NCI-H774 (cell line): ENCODE data around the gene MOXD1.
"Not testable (repeated sequence)": the region's sequence is repeated elsewhere in the genome, so short reads cannot be mapped to it uniquely, and the experiment has no call there.

ENCODE experiments used
- DNase-seq: peaks from one replicate; lab custom pipeline; 2025; lab: John Stamatoyannopoulos, UW

The MOXD1 gene

DNA sequence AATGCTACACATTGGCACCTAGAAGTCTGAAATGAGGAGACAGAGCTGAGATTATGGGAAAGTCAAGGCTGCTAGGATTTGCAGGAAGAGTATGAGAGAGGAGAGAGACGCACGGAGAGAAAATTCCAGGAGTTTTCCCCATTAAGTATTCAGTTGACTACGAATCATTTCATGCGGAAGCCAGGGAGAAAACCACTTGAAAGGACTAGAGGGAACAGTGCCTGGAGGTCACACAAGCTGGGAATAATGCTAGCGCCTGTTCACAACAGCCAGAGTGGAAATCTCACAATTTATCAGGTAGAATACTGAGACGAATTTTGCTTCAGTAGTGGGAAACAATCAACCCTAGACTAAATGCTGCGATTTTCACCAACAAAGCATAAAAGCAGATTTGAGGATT is 118.6 kb downstream of the MOXD1 start:
- no peak for DNase-seq

DNA sequence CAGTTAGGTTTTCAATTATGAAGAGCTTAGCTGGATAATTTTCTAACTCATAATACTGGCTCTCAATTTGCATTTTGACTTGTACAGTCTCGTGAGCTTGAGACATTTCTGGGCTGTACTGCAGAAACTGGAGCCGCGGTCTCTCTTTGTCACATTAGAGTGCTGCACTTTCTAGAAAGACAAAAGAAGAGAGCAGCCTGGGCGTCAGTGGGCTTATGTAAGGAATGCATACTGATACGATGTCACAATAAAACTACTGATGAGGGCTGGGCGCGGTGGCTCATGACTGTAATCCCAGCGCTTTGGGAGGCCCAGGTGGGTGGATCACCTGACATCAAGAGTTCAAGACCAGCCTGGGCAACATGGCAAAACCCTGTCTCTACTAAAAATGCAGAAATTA is 120.8 kb downstream of the MOXD1 start:
- no peak for DNase-seq

DNA sequence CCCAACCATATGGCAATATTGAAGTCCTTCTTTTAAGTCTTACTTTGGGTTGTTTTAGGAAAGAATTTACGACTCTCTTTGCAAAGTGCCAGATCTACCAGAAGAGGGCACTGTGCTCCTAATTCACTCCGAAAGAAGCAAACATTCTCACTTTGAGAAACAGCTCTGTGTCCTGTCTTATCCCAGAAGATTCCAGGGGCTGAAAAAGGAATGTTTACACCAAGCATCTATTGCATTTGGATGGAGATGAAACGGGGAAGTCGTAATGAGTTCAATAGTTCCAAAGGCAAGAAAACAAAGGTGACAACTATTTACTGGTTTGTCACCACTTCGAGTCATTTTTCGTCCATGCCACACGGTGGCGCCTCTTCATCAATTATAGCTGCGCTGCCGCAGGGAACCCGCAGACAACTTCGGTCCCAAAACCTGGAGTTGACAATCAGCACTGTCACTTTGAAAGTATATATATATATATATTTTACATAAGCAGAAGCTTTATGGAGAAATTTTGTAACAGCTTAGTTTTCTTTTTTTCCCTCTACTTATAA is 121.6 kb downstream of the MOXD1 start:
- DNase-seq: peak; percentile 80

DNA sequence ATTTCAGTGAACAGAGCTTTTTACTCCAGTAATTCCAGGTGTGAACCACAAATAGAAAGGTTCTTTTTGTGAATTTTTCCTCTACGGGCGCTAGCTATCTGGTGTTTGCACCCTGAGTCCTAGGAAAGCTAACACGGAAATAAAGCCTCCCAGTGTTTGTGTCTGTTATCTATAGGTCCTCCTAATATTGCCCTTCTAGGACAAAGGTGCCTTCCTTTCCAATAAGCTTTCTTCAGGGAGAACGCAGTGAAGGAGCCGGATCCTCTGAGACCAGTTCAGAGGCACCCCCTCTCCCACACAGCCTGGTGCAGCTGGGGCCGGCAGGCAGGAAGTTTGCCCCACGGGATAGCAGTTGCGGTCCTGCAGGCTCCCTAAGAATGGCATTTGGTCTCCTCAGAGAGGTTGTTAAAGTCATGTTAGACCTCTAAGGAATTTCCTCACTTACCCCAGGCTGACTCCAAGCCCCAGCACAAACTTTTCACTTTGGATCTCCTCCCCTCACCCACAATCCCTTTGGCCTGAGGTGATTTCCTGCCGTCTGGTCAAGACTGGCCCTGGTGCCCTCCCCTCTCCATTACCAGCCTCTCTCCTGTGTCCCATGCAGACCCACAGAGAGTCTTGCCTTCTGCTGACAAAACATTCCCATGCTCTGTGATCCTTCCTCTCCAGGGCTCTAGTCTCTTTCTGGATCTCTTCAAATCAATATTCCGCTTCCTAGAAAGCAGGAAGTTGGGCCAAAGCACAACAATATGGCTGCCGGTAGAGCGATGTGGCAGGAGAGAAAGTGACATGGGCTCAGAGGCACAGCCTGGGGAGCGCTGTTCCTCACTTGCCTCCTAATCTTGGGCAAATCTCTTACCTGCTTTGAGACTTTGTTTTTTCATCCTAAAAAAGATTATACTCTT is 126.0 kb downstream of the MOXD1 start:
- DNase-seq: no peak

DNA sequence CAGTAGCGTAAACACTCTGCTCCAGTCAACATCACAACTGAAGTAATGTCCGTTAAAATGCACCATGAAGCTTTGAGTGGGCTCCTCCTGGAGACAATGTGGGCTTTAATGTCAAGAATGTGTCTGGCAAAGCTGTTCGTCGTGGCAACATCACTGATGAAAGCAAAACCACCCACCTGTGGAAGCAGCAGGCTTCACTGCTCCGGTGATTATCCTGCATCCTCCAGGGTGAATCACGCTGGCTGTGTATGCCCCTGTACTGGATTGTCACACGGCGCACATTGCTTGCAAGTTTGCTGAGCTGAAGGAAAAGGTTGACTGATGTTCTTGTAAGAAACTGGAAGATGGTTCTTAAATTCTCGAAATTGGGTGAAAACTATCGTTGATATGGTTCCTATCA is 128.5 kb downstream of the MOXD1 start:
- DNase-seq: no peak

DNA sequence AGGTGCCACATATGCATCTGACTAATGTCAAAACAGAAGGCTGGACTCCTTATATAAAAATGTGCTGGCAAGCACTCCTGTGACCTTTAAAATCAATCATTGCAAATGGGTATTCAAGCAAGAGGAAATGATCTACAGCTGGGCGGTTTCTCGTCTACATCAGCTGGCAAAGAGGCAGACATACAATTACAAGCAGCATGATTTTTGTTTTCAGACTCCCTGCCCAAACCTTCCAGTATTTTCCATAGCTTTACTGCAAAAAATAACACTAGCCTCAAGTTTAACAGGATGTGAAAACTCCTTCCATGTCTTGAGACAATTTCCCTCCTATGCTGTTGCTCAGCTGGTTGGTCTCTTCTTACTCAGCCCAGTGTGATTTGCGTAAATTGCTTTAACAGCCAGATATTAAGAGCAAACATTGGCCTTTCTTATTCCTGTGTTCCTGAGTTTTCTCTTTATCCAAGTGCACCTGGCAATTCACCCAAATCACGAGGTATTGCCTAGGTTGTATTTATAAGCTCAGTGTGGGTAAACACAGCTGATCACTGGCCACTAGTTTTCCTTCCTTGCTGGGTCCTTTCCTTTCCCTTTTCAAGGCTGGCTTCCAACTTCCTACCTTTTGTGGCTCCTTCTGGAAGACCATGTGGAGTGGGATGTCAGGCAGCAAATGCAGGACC is 130.4 kb downstream of the MOXD1 start:
- peak; percentile 63 for DNase-seq

DNA sequence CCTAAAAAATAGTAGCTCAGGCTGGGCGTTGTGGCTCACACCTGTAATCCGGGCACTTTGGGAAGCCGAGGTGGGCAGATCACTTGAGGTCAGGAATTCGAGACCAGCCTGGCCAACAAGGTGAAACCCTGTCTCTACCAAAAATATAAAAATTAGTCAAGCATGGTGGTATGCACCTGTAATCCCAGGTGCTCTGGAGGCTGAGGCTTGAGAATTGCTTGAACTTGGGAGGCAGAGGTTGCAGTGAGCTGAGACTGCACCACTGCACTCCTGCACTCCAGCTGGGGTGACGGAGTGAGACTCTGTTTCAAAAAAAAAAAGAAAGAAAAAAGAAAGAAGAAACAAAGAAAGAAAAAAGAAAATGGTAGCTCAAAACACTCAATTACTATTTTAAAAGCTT is 132.6 kb downstream of the MOXD1 start:
- DNase-seq: not testable (repeated sequence)

DNA sequence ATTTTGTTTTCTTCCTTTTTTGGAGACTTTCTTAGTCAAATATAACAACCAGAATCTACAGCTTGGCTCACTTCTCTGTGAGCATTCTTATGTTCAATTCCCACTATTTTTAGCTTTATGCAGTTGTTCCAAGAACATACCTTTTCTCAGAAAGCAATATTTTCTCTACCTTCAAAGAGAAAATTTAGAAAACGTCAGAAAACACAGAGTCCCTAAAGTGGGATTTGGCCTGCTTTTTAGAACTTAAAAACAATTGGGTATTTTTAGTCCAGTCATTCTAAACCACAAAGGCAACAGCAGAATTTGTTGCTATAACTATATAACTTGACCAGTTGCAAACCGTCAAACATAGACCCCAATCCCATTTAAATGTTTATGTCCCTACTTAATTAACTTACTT is 133.1 kb downstream of the MOXD1 start:
- no peak for DNase-seq

DNA sequence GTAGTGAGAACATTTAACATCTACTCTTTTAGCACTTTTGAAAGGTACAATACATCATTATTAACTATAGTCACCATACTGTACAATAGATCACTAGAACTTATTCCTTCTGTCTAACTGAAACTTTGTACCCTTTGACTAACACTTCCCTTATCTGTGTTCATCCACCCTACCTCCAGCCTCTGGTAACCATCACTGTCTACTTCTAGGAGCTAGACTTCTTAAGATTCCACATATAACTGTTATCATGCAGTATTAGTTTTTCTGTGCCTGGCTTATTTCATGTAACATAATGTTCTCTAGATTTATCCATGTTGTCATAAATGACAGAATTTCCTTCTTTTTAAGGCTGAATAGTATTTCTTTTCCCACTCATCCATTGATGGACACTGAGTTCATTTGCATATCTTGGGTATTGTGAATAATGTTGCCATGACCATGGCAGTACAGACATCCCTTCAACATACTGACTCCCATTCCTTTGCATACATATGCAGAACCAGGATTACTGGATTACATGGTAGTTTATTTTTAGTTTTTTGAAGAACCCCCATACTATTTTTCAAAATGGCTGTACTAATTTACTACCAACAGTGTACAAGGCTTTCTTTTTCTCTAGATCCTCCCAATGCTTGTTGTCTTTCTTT is 135.7 kb downstream of the MOXD1 start:
- no peak for DNase-seq

DNA sequence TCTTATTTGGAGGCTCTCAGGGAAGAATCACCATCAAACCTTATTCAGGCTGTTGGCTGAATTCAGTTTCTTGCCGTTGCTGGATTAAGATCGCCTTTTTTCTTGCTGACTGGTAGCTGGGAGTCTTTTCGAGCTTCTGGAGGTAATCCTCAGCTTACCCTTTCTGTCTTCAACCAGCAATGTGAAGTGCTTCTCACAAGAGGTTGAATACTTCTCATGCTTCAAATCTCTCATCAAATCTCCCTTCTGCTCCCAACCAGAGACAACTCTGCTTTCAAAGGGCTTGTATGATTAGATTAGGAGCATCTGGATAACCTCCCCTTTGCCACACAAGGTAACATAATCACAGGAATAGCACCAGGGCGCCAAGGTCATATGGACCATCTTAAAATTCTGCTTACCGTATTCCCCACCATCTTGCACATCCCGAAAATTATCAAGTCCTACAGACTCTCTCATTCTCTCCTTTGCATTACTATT is 137.2 kb downstream of the MOXD1 start:
- DNase-seq: no peak

DNA sequence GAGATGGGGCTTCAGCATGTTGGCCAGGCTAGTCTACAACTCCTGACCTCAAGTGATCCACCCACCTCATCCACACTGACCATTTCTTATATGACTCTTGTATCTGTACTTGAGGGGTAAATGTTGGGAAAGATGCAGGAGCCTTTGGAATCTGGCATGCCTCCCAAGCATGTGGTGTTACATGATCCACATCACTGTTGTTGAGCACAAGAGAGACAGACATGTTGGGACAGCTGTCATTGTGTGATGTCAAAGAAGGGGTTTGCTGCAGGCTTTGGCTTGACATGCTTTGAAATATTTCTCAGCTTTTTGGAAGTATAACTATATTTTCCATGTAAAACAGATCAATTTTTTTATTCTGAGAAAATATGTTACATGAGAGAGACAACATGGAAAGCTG is 139.9 kb downstream of the MOXD1 start:
- DNase-seq: no peak

DNA sequence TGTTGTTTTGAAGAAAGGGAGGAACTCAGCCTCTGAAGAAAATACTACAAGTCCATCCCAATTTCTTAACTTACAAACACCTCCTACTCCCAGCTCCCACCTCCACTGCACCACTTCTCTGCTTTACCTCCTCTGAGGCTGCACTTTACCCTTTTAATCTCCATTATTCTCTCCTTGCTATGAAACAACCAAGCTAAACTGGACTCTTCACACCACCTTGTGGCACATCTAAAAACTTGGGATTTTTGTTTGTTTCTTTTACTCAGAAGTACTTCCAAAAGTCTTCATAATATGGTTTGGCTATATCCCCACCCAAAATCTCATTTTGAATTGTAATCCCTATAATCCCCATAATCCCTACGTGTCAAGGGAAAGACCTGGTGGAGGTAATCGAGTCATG is 142.2 kb downstream of the MOXD1 start:
- no peak for DNase-seq

DNA sequence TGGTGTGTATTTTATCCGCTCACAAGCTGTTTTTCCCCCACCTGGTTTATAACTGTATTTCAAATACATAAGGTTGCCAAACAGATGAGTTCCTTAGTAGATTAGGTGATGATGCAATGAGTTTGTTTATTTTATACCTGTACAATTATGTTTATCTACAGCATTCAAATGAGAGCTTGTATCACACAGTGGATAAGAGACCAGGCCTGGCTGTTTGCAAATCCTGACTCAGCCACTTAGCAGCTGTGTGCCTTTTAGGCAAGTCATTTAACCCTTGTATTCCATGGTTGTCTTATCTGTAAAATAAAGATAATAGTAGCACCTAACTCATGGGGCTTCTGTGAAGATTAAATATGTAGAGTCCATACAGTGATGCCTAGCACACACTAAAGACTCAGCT is 143.7 kb downstream of the MOXD1 start:
- DNase-seq: peak; percentile 35

DNA sequence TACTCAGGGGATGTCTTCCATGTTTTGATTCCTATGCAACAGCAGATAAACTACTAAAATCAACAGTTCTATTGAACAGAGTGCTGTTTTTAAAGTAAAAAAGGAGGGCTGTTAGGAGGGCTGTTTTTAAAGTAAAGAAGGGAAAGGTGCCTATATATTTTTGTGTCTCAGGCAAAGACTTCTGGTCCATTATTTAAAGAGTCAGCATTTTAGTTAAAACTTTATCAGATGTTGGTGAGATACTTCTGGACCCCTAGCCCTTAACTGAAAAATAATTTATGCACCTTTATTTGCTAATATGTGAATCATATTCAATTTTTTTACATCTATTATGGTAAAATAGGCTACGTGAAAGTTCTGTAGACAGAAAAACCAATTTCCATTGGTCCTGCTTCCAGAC is 144.8 kb downstream of the MOXD1 start:
- DNase-seq: no peak

DNA sequence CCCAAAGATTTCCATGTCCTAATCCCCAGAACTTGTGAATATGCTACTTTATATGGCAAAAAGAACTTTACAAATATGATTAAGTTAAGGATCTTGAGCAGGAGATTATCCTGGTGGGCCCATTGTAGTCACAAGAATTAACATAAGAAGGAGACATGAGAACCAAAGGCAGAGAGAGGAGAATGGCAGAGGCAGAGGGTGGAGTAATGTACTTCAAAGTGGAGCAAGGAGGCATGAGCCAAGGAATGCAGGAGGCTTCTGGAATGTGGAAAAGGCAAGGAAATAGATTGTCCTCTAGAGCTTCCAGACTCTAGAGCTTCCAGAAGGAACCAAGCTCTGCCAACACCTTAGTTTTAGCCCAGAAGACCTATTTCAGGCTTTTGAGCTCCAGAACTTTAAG is 147.4 kb downstream of the MOXD1 start:
- DNase-seq: no peak

DNA sequence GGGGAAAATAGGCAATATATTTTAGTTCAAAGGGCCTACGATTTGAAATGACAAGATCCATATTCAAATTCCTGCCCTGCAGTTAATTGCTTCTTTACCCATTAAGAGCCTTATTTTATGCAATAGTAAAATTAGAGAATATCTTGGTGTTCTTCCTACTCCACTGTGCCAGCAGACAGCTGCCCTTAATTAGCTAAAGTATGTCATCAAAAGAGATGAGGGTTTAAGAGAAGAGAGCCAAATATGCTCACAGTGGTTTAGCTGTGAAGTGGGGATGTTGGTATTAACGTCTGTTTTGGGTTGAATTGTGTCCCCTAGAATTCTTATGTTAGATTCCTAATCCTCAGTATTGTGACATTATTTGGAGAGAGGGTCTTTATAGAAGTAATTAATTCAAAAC is 148.1 kb downstream of the MOXD1 start:
- no peak for DNase-seq

DNA sequence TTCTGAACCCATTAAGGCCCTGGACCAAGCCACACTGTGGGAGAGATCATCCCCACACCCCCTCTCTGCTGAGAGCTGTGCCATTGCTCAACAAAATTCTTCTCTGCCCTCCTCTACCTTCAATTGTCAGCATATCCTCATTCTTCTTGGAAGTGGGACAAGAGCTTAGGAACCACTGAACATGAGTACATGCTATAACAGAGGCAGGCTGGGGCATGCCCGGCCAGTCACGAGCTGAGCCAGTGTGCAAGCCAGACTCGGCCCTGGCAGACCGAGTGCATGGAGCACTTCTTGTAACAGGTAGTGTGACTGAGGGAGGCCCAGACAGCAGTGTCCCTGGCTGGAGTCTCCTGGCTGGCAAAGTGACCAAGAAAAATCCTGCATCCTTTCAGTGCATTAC is 149.2 kb downstream of the MOXD1 start:
- DNase-seq: no peak

DNA sequence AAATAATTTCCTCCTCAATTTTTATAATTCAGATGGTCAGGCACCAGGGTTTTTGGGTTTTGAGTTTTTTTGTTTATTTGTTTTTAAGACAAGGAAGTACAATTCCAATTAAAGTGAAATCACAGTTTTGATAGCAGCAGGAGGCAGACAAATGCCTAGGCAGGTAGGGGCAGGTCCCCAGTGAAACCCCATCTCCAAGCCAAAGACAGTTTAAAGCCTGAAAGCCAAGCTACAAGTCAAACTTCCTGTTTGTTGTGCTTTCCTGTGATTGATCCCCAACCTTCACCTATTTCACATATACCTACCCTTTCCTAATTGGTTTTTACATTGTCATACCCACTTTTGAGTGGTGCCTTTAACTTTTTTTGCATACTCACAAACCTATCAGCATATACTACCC is 149.6 kb downstream of the MOXD1 start:
- no peak for DNase-seq

DNA sequence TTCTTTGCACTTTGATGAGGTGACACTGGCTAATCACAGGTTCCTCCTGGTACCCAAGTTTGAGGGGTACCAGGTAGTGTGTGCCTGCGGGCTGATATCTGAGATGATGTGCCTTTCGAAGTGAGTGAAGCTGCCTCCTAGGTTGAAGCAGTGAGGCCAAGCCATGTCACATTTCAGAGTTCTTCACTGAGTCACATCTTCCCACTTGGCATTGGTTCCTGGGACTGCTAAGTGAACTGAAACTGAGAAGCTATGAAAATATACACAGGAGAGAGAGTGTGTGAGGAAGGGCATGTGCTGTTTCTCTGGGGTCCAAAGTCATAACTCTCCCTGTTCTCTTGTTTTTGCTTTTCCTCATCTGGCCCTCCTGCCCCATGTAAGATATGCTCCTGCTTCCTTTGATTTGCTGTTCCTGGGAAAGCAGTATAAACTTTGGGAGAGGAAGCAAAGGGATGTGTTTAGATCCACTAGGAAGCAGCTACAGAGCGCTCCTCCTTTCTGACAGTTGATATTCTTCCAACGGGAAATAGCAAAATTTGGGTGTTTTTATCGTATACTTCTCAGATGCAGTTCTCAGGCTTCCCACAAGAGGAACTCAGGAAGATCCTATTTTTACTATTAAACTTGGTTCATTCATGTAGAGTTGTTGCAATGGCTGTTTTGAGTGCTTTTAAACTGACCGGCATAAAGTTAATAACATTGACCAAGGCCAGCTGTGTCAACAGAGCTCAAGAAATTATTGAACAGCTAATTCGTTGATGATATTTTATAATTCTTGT is 153.7 kb downstream of the MOXD1 start:
- DNase-seq: peak; percentile 22

DNA sequence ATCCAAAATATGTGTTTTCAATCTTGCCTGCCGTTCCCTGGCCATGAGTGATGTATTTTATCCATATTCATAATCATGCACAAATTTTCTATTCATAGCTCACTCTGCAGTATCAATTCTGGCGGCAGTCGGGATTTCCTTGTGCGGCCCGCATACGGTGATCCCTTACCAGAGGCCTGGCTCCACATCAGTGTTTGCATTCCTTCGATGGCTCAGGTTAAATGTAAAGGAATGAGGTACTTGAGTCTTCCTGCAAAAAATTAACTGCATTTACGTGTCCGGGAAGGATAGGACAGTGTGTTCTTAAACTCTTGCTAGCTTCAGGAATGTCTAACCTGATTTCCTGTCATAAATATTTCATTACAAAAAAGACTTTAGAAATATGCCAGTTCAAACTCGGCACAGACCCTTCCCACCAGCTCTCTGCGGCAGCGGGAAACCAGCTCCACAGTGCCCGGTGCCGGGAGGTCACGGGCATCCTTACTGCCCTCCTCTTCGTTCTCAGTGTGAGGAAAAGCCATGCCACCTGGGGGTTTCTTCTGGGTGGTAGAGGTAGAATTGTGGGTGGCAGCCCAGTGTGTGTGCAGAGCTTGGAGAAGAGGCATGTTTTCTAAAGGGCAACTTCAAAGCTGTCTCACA is 154.5 kb downstream of the MOXD1 start:
- DNase-seq: no peak

DNA sequence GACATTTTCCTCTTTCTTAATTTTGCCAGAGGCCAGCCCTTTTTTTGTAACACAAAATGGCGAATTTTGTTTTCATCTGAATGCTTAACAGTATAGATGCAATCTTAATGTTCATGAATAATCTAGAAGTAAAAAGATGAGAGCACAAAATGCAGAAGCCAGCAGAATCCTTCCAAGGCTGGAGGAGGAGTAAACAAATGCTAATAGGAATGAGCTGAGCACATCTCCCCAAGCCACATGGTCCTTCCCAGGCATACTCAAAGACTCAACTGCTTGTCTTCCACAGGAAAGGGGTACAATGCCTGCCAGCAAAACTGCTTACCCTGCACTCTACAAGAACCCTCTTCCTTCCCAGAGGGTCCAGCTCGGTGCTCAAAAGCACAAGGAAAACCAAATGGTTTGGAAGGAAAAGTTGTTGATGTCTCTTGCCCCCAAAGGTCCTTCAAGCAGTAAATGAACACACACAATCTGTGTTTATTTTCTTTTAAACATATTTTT is 155.1 kb downstream of the MOXD1 start:
- DNase-seq: no peak
